GM18870 (cell line): Measurements from ENCODE around the gene CCDC196.

Experiments
- ATAC-seq: cut with Tn5 transposase; IDR thresholded peaks from one replicate; pipeline ENCODE4 v1.9.1; 2021; ENCODE audit warnings: moderate library complexity; ENCODE audit not compliant: unreplicated experiment

Gene CCDC196

GRCh38 chr14:66485910-66486421 is at the start of gene CCDC196:
TSS of gene CCDC196 (plus strand) at chr14:66486371. CDS start at chr14:66486503, 132 bp downstream.
- ATAC-seq: no peak

- no peak for ATAC-seq
These were observed 45.4 kb upstream of the CCDC196 start for GRCh38 chr14:66440801-66441200.

GRCh38 chr14:66442953-66443571 is 43.1 kb upstream of the CCDC196 start:
- no peak for ATAC-seq

GRCh38 chr14:66443785-66444184 is 42.4 kb upstream of the CCDC196 start:
- no peak for ATAC-seq

- ATAC-seq: no peak
These were observed 41.8 kb upstream of the CCDC196 start for GRCh38 chr14:66444271-66444927.

- no peak for ATAC-seq
These were observed 40.2 kb upstream of the CCDC196 start for GRCh38 chr14:66445936-66446335.

- no peak for ATAC-seq
These were observed 32.7 kb upstream of the CCDC196 start for GRCh38 chr14:66453469-66453868.

GRCh38 chr14:66459603-66460002 is 26.6 kb upstream of the CCDC196 start:
- ATAC-seq: no peak

- ATAC-seq: no peak
These were observed 21.9 kb upstream of the CCDC196 start for GRCh38 chr14:66464261-66464660.

- ATAC-seq: no peak
These were observed 17.3 kb upstream of the CCDC196 start for GRCh38 chr14:66468778-66469367.

GRCh38 chr14:66471584-66471983 is 14.6 kb upstream of the CCDC196 start:
- no peak for ATAC-seq

- no peak for ATAC-seq
These were observed 13.9 kb upstream of the CCDC196 start for GRCh38 chr14:66472251-66472650.

GRCh38 chr14:66473223-66473622 is 12.9 kb upstream of the CCDC196 start:
- no peak for ATAC-seq

- no peak for ATAC-seq
These were observed 9.2 kb upstream of the CCDC196 start for GRCh38 chr14:66476964-66477363.

GRCh38 chr14:66477567-66477966 is 8.6 kb upstream of the CCDC196 start:
- no peak for ATAC-seq

GRCh38 chr14:66482873-66483272 is 3.3 kb upstream of the CCDC196 start:
- ATAC-seq: no peak

- ATAC-seq: no peak
These were observed 2.8 kb upstream of the CCDC196 start for GRCh38 chr14:66483322-66483721.

GRCh38 chr14:66485029-66485428 is 1.1 kb upstream of the CCDC196 start:
- no peak for ATAC-seq

GRCh38 chr14:66487164-66487563 is 993 bp downstream of the CCDC196 start:
- no peak for ATAC-seq

GRCh38 chr14:66490143-66491111 is 4.3 kb downstream of the CCDC196 start:
- ATAC-seq: no peak

- ATAC-seq: no peak
These were observed 7.6 kb downstream of the CCDC196 start for GRCh38 chr14:66493750-66494149.
